ENCODE results near the gene ZNF32.

Gene ZNF32

GRCh38 chr10:43686414-43686813, 37.7 kb upstream of the ZNF32 start:
- DNase-seq (ENCODE audit: low spot score): no peak
- no peak for TF ChIP-seq CTCF (IDR thresholded peaks at IDR 0.05; ENCODE audit: extremely low read depth, missing control alignments)

GRCh38 chr10:43685744-43686143, 37.1 kb upstream of the ZNF32 start:
- DNase-seq (ENCODE audit: low spot score): no peak
- TF ChIP-seq CTCF (IDR thresholded peaks at IDR 0.05; ENCODE audit: extremely low read depth, missing control alignments): no peak

GRCh38 chr10:43684292-43684559, 35.5 kb upstream of the ZNF32 start:
- no peak for DNase-seq (ENCODE audit: low spot score)
- no peak for TF ChIP-seq CTCF (IDR thresholded peaks at IDR 0.05; ENCODE audit: extremely low read depth, missing control alignments)

- TF ChIP-seq CTCF (IDR thresholded peaks at IDR 0.05; ENCODE audit: extremely low read depth, missing control alignments): peak; percentile 46
- peak; percentile 56 for DNase-seq (ENCODE audit: low spot score)
These were observed 35.0 kb upstream of the ZNF32 start for GRCh38 chr10:43683451-43684291.

GRCh38 chr10:43682956-43683355, 34.3 kb upstream of the ZNF32 start:
- no peak for DNase-seq (ENCODE audit: low spot score)
- no peak for TF ChIP-seq CTCF (IDR thresholded peaks at IDR 0.05; ENCODE audit: extremely low read depth, missing control alignments)

GRCh38 chr10:43681721-43682120, 33.0 kb upstream of the ZNF32 start:
- TF ChIP-seq CTCF (IDR thresholded peaks at IDR 0.05; ENCODE audit: extremely low read depth, missing control alignments): no peak
- no peak for DNase-seq (ENCODE audit: low spot score)

GRCh38 chr10:43681220-43681619, 32.5 kb upstream of the ZNF32 start:
- no peak for TF ChIP-seq CTCF (IDR thresholded peaks at IDR 0.05; ENCODE audit: extremely low read depth, missing control alignments)
- DNase-seq (ENCODE audit: low spot score): no peak
